ENCODE measurements around the gene PXK.

- no peak for TF ChIP-seq CTCF (conservative IDR thresholded peaks at IDR 0.05 in 1 of 2, IDR thresholded peaks at IDR 0.05 in 1 of 2; ENCODE audit: low read depth in 1 of 2, low read length in 2 of 2)
- no peak for TF ChIP-seq EZH2 (IDR thresholded peaks at IDR 0.05; ENCODE audit: low read length, missing control alignments)
Observed at GRCh38 chr3:58341376-58341775, 8.7 kb downstream of the PXK start.

Measured in fibroblast of lung (primary cell).